OCI-M1 (cell line): ENCODE measurements around the gene HDAC4.

Experiments
- DNase-seq: peaks from one replicate; lab custom pipeline; 2025; lab: John Stamatoyannopoulos, UW

Gene HDAC4

GRCh38 chr2:239025096-239025801 is 375.6 kb downstream of the HDAC4 start:
- peak; percentile 3 for DNase-seq

GRCh38 chr2:239024226-239024625 is 376.6 kb downstream of the HDAC4 start:
- DNase-seq = no peak

- no peak for DNase-seq
Measured at GRCh38 chr2:239022437-239023260, 378.2 kb downstream of the HDAC4 start.

GRCh38 chr2:239021651-239022436 is 379.0 kb downstream of the HDAC4 start:
- DNase-seq = no peak

GRCh38 chr2:239021224-239021623 is 379.6 kb downstream of the HDAC4 start:
- DNase-seq = no peak

GRCh38 chr2:239020541-239021041 is 380.2 kb downstream of the HDAC4 start:
- no peak for DNase-seq

- DNase-seq = no peak
Measured at GRCh38 chr2:239019183-239019581, 381.6 kb downstream of the HDAC4 start.

GRCh38 chr2:239018271-239019182 is 382.3 kb downstream of the HDAC4 start:
- DNase-seq = no peak

GRCh38 chr2:239017491-239018098 is 383.2 kb downstream of the HDAC4 start:
- DNase-seq = no peak

GRCh38 chr2:239015901-239016675 is 384.7 kb downstream of the HDAC4 start:
- DNase-seq = no peak

GRCh38 chr2:239015218-239015900 is 385.5 kb downstream of the HDAC4 start:
- no peak for DNase-seq

- no peak for DNase-seq
Measured at GRCh38 chr2:239014458-239015217, 386.2 kb downstream of the HDAC4 start.

- no peak for DNase-seq
Measured at GRCh38 chr2:239013678-239013976, 387.2 kb downstream of the HDAC4 start.

- no peak for DNase-seq
Measured at GRCh38 chr2:239012936-239013677, 387.7 kb downstream of the HDAC4 start.

GRCh38 chr2:239012228-239012627 is 388.6 kb downstream of the HDAC4 start:
- DNase-seq = no peak

GRCh38 chr2:239009589-239009961 is 391.2 kb downstream of the HDAC4 start:
- DNase-seq = no peak

- no peak for DNase-seq
Measured at GRCh38 chr2:239008677-239009588, 391.9 kb downstream of the HDAC4 start.
